KMS-11 (cell line): ENCODE data around the gene NRXN3.

Experiments
- H2AFZ ChIP-seq: fragments of 200-600 bp; sonication (generic); 2 replicates; pipeline ENCODE4 v1.6.1; 2016; ENCODE audit warnings: antibody characterized with exemption, mixed run types, low read depth
- H3K27ac ChIP-seq: fragments of 200-600 bp; sonication (generic); 2 replicates; pipeline ENCODE4 v1.6.1; 2016; ENCODE audit warnings: mild to moderate bottlenecking, mixed run types
- H3K27me3 ChIP-seq: fragments of 200-600 bp; sonication (generic); 2 replicates; pipeline ENCODE4 v1.6.1; 2017; ENCODE audit warnings: mild to moderate bottlenecking, low read depth, mixed run types, moderate library complexity; ENCODE audit not compliant: insufficient read depth
- H3K36me3 ChIP-seq: fragments of 200-600 bp; sonication (generic); 2 replicates; pipeline ENCODE4 v1.6.1; 2017; ENCODE audit warnings: mild to moderate bottlenecking, mixed run types; ENCODE audit not compliant: insufficient read depth
- H3K4me1 ChIP-seq: fragments of 200-600 bp; sonication (generic); 2 replicates; pipeline ENCODE4 v1.6.1; 2016; ENCODE audit warnings: mild to moderate bottlenecking, low read depth, mixed run types; ENCODE audit not compliant: poor library complexity, severe bottlenecking
- H3K4me2 ChIP-seq: fragments of 200-600 bp; sonication (generic); 2 replicates; pipeline ENCODE4 v1.7.0; 2016; ENCODE audit warnings: mild to moderate bottlenecking, mixed run types
- H3K4me3 ChIP-seq: fragments of 200-600 bp; sonication (generic); IDR thresholded peaks from 2 replicates; pipeline ENCODE4 v1.6.1; 2017; ENCODE audit warnings: low read depth, low read length, mixed read lengths; ENCODE audit not compliant: insufficient read depth
- H3K79me2 ChIP-seq: fragments of 200-600 bp; sonication (generic); 2 replicates; pipeline ENCODE4 v1.6.1; 2016; ENCODE audit warnings: low read depth, mixed run types; ENCODE audit not compliant: insufficient read depth
- H3K9ac ChIP-seq: fragments of 200-600 bp; sonication (generic); 2 replicates; pipeline ENCODE4 v1.6.1; 2016; ENCODE audit warnings: mild to moderate bottlenecking, mixed run types
- H4K20me1 ChIP-seq: fragments of 200-600 bp; sonication (generic); 2 replicates; pipeline ENCODE4 v1.6.1; 2016; ENCODE audit warnings: mild to moderate bottlenecking, mixed run types; ENCODE audit not compliant: insufficient read depth
- CTCF ChIP-seq: fragments of 200-600 bp; sonication (generic); conservative IDR thresholded peaks from 2 replicates; pipeline ENCODE4 v1.6.1; 2017; ENCODE audit warnings: low read depth, mild to moderate bottlenecking, antibody characterized with exemption, low read length, moderate library complexity, mixed read lengths

Gene NRXN3

DNA sequence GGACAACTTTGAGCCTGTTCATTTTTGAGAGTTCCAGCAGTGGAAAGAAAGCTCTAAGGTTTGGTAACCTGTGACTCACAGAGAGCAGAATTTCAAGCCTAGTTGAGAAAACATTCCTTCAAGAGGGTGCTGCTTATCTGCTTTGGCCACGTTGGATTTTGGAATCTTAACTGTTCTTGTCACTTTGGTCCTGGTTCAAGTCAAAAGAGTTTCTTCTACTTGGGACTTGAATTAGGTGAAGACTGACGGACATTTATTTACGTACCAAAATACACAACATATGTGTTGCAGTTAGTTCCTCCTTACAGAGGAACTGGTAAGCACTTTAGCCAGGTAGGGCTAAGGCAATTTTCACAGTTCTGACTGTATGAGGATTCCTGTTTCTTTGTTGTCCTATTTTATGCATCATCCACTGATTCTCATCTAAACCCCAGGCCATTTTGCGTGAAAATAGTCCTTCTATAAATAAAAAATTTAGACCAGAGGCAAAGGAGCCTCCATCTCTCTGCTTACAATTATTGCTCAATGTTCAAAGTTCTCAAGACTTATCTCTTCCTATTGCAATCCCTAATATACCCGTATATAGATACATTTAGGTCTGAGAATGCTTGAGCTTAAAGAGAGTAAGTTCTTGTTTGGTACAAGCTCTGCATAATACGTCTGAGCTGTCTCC is 1460.3 kb downstream of the NRXN3 start:
- TF ChIP-seq CTCF, result no peak
- no peaks in the 10 kb centered on the region for H3K36me3 ChIP-seq
- H3K4me2 ChIP-seq, result no peak overlapping the region
- H4K20me1 ChIP-seq, result no peaks in the 10 kb centered on the region
- no peak overlapping the region for H2AFZ ChIP-seq
- H3K79me2 ChIP-seq, result no peaks in the 10 kb centered on the region
- no peak overlapping the region for H3K9ac ChIP-seq
- no peak overlapping the region for H3K27ac ChIP-seq
- no peaks in the 10 kb centered on the region for H3K4me1 ChIP-seq
- H3K4me3 ChIP-seq, result no peak overlapping the region
- H3K27me3 ChIP-seq, result no peaks in the 10 kb centered on the region

GRCh38 chr14:79631276-79631675 is 1461.1 kb downstream of the NRXN3 start:
- Histone ChIP-seq H3K4me3 (no peak overlapping the region), H3K79me2 (no peaks in the 10 kb centered on the region), H3K4me1 (no peaks in the 10 kb centered on the region), H4K20me1 (no peaks in the 10 kb centered on the region), H2AFZ (no peak overlapping the region), H3K27me3 (no peaks in the 10 kb centered on the region), H3K27ac (no peak overlapping the region), H3K4me2 (no peak overlapping the region), H3K9ac (no peak overlapping the region), H3K36me3 (no peaks in the 10 kb centered on the region)
- no peak for TF ChIP-seq CTCF

GRCh38 chr14:79638672-79639266 is 1468.6 kb downstream of the NRXN3 start:
- no peaks in the 10 kb centered on the region for H3K79me2 ChIP-seq
- H3K36me3 ChIP-seq, result no peaks in the 10 kb centered on the region
- H2AFZ ChIP-seq, result no peak overlapping the region
- no peak for TF ChIP-seq CTCF
- no peak overlapping the region for H3K4me2 ChIP-seq
- no peak overlapping the region for H3K9ac ChIP-seq
- H3K27me3 ChIP-seq, result no peaks in the 10 kb centered on the region
- no peak overlapping the region for H3K4me3 ChIP-seq
- H3K4me1 ChIP-seq, result no peaks in the 10 kb centered on the region
- H3K27ac ChIP-seq, result no peak overlapping the region
- H4K20me1 ChIP-seq, result no peaks in the 10 kb centered on the region

DNA sequence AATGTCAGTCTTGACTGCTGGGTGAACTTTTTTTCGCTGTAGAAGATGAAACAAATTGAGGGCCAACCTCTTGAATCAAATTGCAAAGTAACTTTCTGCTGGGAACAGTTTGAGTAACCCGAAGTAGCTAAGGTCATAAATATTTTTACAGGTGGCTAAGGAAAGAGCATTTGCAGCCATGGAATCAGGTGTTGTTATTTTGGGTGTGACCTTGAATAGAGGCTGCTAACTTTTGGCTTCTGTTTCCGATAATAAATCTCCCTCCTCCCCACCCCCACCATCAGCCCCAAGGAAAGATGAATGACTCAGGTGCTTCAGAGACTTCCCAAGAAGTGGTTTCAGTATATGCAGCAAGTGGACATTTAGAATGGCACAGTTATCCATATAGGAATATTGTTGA is 1469.4 kb downstream of the NRXN3 start:
- no peaks in the 10 kb centered on the region for H4K20me1 ChIP-seq
- H3K4me3 ChIP-seq, result no peak overlapping the region
- H3K4me1 ChIP-seq, result no peaks in the 10 kb centered on the region
- H3K27ac ChIP-seq, result no peak overlapping the region
- H3K9ac ChIP-seq, result no peak overlapping the region
- H2AFZ ChIP-seq, result no peak overlapping the region
- no peak overlapping the region for H3K4me2 ChIP-seq
- H3K36me3 ChIP-seq, result no peaks in the 10 kb centered on the region
- no peaks in the 10 kb centered on the region for H3K79me2 ChIP-seq
- H3K27me3 ChIP-seq, result no peaks in the 10 kb centered on the region
- no peak for TF ChIP-seq CTCF
